GM19240 (cell line): ENCODE data around the gene FCN2.

Experiments used
- DNase-seq: peaks from one replicate; pipeline ENCODE4 v3.0.0; 2011; ENCODE audit warnings: low spot score; ENCODE audit not compliant: insufficient read length

Gene FCN2

DNA sequence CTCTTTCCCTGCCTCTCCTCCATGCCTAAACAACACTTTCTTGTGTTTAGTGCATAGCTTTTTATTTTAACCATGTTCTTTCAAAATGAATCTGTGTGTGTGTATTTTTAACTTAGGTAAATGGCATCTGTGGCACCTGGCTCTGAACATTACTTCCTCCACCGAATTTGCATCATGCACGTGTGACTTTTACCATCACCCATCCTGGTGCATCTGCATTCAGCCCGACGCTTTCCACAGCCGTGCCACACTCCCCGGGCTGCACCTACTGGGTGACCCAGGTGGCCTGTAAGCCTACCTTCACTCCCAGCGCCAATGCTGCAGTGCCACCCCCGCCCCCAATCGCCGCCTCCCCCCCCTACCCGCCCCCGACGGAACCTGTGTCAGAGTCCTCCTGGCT, 49.8 kb downstream of the FCN2 start:
- DNase-seq = no peak

DNA sequence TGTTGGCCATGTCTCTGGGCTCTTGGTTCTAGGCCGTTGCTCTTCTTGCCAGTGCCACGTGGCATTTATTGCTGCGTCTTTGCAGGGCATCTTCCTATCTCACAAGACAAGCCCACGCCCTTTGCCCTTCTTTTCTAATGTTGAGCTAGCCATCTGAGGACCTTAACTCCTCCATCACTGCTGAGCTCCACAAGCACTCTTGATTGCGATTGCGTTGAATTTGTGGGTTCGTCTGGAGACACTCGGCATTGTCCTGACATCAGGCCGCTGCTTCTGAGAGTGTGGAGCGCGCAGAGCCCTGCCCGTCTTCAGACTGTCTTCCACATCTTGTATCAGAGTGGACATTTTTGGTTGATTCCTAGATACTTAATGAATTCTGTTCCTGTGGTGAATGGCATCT, 51.6 kb downstream of the FCN2 start:
- DNase-seq = no peak

- no peak for DNase-seq
Measured at GRCh38 chr9:134932606-134933005, 52.0 kb downstream of the FCN2 start.

DNA sequence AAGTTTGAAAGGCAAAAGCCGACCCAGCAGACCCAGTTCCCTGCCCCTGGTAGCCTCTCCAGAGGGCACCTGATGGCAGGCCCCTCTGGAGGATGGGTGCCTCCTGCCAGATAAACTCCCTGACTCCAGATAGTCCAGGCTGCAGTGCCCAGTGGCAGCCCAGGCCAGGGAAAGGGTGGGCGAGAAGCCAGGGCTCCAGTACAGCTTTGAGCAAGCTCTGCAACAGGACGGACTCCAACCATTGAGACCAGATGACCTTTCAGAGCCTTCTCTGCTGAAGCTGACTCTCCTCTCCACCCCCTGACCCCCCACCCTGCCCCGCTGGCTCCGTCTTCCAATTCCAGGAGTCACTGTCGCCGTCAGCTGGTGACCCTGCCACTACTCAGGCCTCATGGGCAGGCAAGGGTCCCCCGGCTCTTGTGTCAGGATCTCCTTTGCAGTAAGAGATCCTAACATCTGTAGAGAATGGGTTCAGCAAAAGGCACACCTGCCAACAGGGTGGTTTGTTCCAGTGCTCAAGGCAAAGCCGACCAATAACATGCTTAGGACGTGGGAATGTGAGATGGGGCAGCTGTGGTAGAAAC, 52.6 kb downstream of the FCN2 start:
- DNase-seq = no peak

DNA sequence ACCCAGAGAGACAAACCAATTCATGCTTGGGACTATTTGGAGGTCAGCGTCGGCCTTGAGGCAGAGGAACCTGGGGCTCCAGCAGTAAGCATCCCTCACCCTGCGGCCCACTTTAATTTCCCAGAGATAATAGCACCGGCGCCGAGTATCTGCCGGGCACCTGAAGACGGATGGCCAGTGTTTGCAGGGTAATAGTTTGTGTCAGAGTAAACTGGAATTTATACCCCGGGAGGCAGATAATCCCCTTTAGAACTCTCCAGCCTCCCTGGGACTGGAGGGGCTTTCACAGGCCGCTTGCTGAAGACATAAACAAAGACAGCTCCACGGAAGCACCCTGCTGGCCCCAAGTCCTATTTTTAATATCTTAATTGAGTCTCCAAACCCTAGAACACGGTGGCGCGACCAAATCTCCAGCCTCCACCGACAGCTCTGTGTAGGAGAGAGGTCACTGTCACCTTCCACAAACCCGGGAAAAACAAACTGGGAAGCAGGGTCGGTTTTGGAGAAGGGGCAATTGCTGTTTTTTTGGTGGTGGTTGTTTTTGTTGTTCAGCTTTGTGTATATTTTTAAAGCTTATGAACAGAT, 54.5 kb downstream of the FCN2 start:
- DNase-seq = no peak

DNA sequence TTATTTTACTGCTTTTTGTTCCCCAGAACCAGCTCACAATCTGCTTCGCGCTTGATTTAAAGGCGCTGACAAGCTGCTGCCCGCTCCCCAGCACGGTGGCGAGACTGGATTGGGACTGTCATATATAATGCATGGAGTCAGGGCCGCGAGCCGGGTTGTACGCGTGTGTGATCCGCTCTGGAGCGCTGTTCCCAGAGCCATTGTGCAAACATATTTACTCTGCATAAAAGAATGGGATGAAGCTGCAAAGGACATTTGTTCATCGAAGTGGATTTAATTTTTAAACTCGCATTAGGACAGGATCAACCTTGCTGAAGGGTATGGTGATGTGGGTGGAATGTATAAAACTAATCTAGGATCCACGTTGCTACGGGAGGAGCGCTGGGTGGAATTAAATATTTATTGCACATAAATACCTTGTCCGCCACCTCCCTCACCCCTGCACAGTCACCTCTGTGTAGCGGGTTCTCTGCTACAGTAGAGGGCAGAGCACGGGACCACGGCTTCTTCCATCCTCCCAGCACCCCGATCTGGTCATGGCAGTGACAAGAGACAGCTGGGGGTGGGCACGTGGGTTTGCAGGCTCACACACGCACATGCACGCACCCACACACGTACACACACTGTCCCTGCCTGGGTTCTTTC, 55.2 kb downstream of the FCN2 start:
- DNase-seq = no peak

GRCh38 chr9:134936346-134937163, 55.9 kb downstream of the FCN2 start:
- DNase-seq = no peak
